Smooth muscle cell (in vitro differentiated cells): Measurements from ENCODE around the gene RNF224. TPM values are rescaled to one million over a fixed set of nuclear protein-coding genes. Genes with fewer than 3 reads are reported as not detected.
A peak's percentile ranks its signal among the peaks of the same experiment; 100 is the strongest.

ENCODE experiments used
- DNase-seq: peaks from one replicate; lab custom pipeline; 2025; ENCODE audit not compliant: unreplicated experiment; lab: John Stamatoyannopoulos, UW
- H2AFZ ChIP-seq: fragments of 200-600 bp; sonication (generic); 2 replicates; pipeline ENCODE4 v1.6.0; 2016; ENCODE audit warnings: antibody characterized with exemption, low read depth, mild to moderate bottlenecking
- H3F3A ChIP-seq: fragments of 200-600 bp; sonication (generic); 2 replicates; pipeline ENCODE4 v1.6.0; 2017; ENCODE audit warnings: antibody characterized with exemption, low read depth
- H3K27ac ChIP-seq: fragments of 200-600 bp; sonication (generic); 2 replicates; pipeline ENCODE4 v1.5.1; 2016; ENCODE audit warnings: low read depth, mild to moderate bottlenecking
- H3K27me3 ChIP-seq: fragments of 200-600 bp; sonication (generic); 2 replicates; pipeline ENCODE4 v1.6.1; 2016; ENCODE audit warnings: low read depth, mild to moderate bottlenecking
- H3K36me3 ChIP-seq: fragments of 200-600 bp; sonication (generic); 2 replicates; pipeline ENCODE4 v1.5.1; 2016; ENCODE audit warnings: low read depth
- H3K4me1 ChIP-seq: fragments of 200-600 bp; sonication (generic); 2 replicates; pipeline ENCODE4 v1.5.1; 2016; ENCODE audit warnings: low read depth
- H3K4me2 ChIP-seq: fragments of 200-600 bp; sonication (generic); 2 replicates; pipeline ENCODE4 v1.6.0; 2016; ENCODE audit warnings: mild to moderate bottlenecking
- H3K4me3 ChIP-seq: fragments of 200-600 bp; sonication (generic); 2 replicates; pipeline ENCODE4 v1.5.1; 2016; ENCODE audit warnings: mild to moderate bottlenecking
- H3K79me2 ChIP-seq: fragments of 200-600 bp; sonication (generic); 2 replicates; pipeline ENCODE4 v1.6.0; 2016; ENCODE audit warnings: low read depth, mild to moderate bottlenecking
- H3K9ac ChIP-seq: fragments of 200-600 bp; sonication (generic); 2 replicates; pipeline ENCODE4 v1.6.0; 2016; ENCODE audit warnings: low read depth
- H3K9me3 ChIP-seq: fragments of 200-600 bp; sonication (generic); replicated peaks from 2 replicates; pipeline ENCODE4 v1.5.1; 2016; ENCODE audit warnings: low read depth
- H4K20me1 ChIP-seq: fragments of 200-600 bp; sonication (generic); 2 replicates; pipeline ENCODE4 v1.6.0; 2016; ENCODE audit warnings: low read depth
- WGBS: methylation state at CpG from one replicate; pipeline ENCODE4 v1.1.7; 2016; ENCODE audit warnings: low lambda C conversion rate; 5-methylcytosine and 5-hydroxymethylcytosine counted together
- polyA plus RNA-seq: library from polyadenylated mRNA; unstranded; fragments of >200 nt; fragmentation: Nextera tagmentation; extraction: Ambion mirVana; gene quantifications from 2 replicates; pipeline ENCODE4 v1.2.1, GENCODE V29; 2016
- total RNA-seq: library from RNA; depleted of rRNA; stranded (reverse); fragments of >200 nt; gene quantifications from 2 replicates; pipeline ENCODE4 v1.2.3, GENCODE V29; 2014
- TF ChIP-seq, protein P1 (sequence below): fragments of 200-600 bp; sonication (generic); IDR thresholded peaks from 2 replicates; pipeline ENCODE4 v1.5.1; 2017; ENCODE audit warnings: borderline replicate concordance, mild to moderate bottlenecking, antibody characterized with exemption; ENCODE audit not compliant: insufficient read depth, poor library complexity, severe bottlenecking

The RNF224 gene
- total and polyA plus RNA-seq, 2 experiments from 2014 or later = not detected

DNA sequence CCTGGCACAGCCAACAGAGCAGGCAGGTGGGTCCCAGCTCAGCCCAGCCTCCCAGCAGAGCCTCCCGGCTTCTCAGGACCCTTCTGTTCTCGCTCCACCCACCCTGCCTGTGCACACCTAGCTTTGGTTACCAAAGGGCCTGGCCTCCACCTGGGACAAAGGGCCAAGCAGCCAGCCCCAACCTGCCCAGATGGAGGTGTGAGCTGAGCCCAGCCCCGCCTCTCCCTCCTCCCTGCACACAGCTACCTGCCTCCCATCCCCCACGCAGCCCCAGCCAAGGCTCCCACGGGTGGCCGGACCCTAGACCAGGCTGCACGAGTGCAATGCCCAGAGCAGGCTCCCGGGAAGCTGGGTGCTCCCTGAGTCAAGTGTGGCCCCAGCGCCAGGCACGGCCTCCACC, 32.4 kb upstream of the RNF224 start:
- DNase-seq = no peak
- Histone ChIP-seq H3K27ac (no peak overlapping the region), H3K79me2 (peaks cover 52% of the 10 kb centered on the region), H3K9me3 (no peaks in the 10 kb centered on the region), H3K4me3 (no peak overlapping the region), H4K20me1 (peaks cover 66% of the 10 kb centered on the region), H3K27me3 (no peaks in the 10 kb centered on the region), H2AFZ (no peak overlapping the region), H3K4me1 (peaks cover 15% of the 10 kb centered on the region), H3K36me3 (no peaks in the 10 kb centered on the region), H3K9ac (no peak overlapping the region), H3F3A (peaks cover 5% of the 10 kb centered on the region), H3K4me2 (no peak overlapping the region)
- WGBS = 97% methylated on average over 8 of the region's 10 CpGs
- TF ChIP-seq, protein P1, sequence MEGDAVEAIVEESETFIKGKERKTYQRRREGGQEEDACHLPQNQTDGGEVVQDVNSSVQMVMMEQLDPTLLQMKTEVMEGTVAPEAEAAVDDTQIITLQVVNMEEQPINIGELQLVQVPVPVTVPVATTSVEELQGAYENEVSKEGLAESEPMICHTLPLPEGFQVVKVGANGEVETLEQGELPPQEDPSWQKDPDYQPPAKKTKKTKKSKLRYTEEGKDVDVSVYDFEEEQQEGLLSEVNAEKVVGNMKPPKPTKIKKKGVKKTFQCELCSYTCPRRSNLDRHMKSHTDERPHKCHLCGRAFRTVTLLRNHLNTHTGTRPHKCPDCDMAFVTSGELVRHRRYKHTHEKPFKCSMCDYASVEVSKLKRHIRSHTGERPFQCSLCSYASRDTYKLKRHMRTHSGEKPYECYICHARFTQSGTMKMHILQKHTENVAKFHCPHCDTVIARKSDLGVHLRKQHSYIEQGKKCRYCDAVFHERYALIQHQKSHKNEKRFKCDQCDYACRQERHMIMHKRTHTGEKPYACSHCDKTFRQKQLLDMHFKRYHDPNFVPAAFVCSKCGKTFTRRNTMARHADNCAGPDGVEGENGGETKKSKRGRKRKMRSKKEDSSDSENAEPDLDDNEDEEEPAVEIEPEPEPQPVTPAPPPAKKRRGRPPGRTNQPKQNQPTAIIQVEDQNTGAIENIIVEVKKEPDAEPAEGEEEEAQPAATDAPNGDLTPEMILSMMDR = no peak

- DNase-seq = no peak
- Histone ChIP-seq H3K27ac (no peak overlapping the region), H3K9ac (no peak overlapping the region), H3K79me2 (peaks cover 45% of the 10 kb centered on the region), H3F3A (no peaks in the 10 kb centered on the region), H3K4me2 (no peak overlapping the region), H3K36me3 (no peaks in the 10 kb centered on the region), H3K4me3 (no peak overlapping the region), H3K4me1 (peaks cover 15% of the 10 kb centered on the region), H2AFZ (no peak overlapping the region), H3K27me3 (no peaks in the 10 kb centered on the region), H3K9me3 (no peaks in the 10 kb centered on the region), H4K20me1 (peaks cover 64% of the 10 kb centered on the region)
- 94% methylated on average over 21 of the region's 21 CpGs for WGBS
- TF ChIP-seq, protein P1 = no peak
Observed at GRCh38 chr9:137195525-137196220, 31.6 kb upstream of the RNF224 start.

DNA sequence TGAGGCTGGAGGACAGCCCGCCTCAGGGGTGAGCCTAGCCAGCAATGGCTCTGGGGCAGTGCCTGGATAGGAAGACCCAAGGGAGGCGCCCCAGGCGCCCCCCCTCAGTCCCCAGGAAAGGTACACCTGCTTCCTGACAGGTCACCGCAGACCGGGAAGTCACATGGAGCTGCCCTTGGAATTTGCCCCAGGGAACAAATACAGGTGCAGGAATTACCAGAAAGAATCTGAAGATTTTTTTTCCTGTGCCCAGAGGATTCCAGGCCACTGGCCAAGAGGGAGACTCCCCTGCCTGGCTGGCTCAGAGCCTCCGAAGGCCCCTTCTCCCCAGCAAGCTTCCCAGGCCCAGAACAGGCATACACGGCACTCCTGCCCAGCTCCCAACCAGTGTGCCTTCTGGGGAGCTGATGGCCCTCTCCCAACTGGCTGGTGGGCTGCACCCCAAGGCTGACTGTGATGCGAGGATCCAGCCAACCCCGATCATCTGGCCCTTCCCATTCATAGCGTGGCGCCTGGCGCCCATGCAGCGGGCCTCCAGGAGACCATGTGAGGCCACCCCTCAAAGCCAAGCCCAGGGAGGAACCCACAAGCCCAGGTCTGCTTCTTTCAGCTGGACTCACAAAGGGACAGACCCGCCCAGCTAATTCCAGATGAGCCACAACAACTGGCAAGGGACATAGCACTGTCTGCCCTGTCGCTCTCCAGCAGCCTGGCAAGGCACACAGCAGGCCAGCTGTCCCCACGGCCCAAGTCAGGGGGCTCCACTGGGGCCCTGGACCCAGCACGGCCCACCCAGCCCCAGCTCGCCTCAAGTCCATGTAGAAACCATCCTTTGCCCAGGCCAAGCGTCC, 29.0 kb upstream of the RNF224 start:
- no peaks in the 10 kb centered on the region for H3K36me3 ChIP-seq
- no peak overlapping the region for H3K9ac ChIP-seq
- peaks cover 64% of the 10 kb centered on the region for H4K20me1 ChIP-seq
- peaks cover 21% of the 10 kb centered on the region for H3K4me1 ChIP-seq
- no peaks in the 10 kb centered on the region for H3K27me3 ChIP-seq
- H3K9me3 ChIP-seq = no peaks in the 10 kb centered on the region
- H3K4me3 ChIP-seq = peak overlapping the region; percentile 59
- H2AFZ ChIP-seq = no peak overlapping the region
- H3K79me2 ChIP-seq = peaks cover 50% of the 10 kb centered on the region
- WGBS = 85% methylated on average over 19 of the region's 19 CpGs
- H3K27ac ChIP-seq = no peak overlapping the region
- H3K4me2 ChIP-seq = peak overlapping the region; percentile 86
- H3F3A ChIP-seq = no peaks in the 10 kb centered on the region
- TF ChIP-seq, protein P1 = no peak
- no peak for DNase-seq
